Stimulated activated CD4-positive, alpha-beta T cell treated with anti-CD3 and anti-CD28 coated beads, TNF-alpha, amount 100 ng/mL, for 1 hour (primary cell): ENCODE measurements around the gene SIL1.

ENCODE experiments used
- DNase-seq, 3 donors: peaks; one replicate each; pipeline ENCODE4 v3.0.0-alpha.2; 2020; ENCODE audit warnings: low read depth in 3 of 3, low spot score in 1 of 3

The SIL1 gene

DNA sequence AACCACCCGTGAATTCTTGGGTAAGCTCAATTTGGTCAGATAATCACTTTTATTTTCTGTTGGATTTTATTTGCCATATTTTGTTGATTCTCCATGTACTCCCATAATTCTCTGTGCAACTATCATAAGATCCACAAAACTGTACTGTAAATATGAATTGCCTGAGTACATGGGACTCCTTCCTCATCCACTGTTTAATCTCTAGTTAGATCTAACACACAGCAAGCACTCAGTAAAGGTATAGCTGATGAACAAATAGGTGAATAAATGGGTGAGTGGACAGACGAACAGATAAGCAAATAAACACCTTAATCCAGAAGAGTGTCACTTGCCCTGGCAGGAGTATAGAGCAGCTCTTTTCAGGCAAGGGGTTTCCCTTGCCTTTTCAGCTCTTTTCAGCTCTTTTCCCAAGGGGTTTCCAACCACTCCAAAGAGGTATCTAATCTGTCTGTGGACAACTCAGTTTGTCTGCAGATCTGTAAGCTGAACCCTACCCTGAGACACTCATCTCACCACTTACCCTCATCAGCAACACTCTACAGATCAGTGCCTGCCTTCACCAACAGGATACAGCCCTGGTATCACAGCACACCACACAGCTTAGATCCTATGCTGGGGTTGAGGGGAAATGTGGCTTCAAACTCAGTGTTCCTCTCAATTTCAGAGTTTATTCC lies 51.2 kb downstream of the SIL1 start:
- no peak for DNase-seq

DNA sequence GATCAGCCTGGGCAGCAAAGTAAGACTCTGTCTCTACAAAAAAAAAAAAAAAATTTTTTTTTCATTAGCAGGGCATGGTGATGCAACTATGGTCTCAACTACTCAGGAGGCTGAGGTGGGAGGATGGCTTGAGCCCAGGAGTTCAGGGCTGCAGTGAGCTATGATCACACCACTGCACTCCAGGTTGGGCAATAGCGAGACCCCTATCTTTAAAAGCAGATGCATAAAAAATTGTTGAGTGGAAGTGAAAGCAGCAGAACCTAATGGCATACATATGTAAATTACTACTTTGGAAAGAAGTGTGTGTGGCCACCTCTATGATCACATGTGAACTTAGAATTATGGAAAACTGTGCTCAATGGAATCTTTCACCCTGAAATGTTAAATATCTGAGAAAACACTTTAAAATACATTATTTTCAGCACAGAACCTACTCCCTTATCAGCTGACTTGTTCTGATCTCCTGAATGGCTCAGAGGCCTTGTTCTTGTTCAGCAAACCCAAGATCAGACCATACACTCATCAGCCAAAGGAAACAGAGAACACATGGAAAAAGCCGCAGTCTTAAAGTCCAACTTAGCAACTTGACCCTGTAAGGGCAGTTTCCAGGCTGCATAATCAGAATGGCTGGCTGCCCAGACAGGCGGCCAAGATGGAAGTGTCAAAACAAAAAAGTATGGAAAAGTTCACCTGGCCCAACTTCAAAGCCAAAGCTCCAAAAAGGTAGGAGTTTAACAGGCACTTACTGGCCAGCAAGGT lies 56.5 kb downstream of the SIL1 start:
- no peak for DNase-seq

DNA sequence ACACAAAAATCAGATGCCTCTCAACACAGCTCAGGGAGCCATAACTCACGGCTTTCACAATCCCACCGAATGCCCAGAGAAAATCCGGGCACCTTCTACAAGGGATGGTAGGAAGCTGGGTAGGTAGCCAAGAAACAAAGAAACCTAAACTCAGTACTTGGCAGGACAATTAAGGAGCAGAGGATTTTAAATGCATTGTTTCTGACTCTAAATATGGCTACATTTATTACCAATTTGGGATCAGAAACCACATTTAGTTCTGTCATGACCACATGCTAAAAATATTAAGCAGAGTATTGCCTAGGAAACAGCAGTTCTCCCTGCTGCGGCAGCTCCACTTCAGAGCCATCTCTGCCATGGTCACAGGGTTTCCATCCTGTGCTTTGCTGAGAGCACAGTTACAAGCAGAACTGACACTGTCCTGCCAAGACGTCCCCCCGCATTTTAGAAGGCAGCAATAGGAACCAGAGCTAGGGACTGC lies 57.5 kb downstream of the SIL1 start:
- DNase-seq, result no peak

DNA sequence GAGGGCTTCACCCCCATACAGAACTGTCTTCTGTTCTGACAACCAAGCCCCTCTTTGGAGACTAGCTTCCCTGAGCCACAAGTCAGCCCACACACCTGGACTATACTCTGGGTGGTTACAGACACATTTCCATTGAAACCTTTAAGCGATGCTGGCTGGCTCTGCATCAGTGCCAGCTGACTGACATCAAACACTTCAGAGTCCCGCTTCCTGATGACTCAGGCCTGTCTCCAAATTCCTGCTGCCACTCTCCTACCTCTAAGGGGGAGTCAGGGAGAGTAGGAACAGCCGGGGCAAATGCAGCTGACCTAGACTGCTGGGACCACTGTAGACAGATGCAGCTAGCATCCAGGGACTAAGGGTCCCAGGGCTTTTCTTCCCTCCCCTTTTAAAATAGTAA lies 59.4 kb downstream of the SIL1 start:
- DNase-seq, result no peak

DNA sequence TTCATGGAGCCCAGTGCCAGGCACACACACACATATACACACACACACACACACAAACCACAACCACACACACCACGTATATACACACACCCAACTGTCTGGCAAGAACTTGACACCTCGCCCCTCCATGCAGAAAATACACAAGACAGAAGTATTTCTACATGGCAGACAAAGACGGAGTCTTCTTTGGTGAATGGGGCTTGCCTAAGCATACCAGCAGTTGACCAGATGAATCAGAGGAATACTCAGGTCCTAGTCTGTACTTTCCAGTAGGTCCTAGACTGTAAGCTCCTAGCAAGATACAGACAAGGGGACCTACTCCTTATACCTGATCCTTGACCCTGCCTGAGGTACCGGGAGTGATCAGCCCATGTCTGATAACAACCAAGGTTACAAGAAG lies 60.1 kb downstream of the SIL1 start:
- no peak for DNase-seq

DNA sequence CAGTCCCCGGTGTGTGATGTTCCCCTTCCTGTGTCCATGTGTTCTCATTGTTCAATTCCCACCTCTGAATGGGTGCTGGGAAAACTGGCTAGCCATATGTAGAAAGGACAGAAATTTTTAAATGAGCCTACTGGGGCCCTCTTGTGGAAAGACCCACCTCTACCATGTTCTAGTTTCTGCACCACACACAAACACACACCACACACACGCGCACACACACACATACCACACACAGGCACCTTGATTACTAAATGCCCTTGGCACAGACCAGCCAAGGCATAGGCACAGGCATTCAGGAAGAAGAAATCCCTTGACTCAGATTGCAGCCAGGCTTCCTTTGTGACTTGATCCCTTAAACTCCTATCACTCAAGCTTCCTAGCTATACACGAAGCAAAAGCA lies 60.5 kb downstream of the SIL1 start:
- DNase-seq, result no peak

DNA sequence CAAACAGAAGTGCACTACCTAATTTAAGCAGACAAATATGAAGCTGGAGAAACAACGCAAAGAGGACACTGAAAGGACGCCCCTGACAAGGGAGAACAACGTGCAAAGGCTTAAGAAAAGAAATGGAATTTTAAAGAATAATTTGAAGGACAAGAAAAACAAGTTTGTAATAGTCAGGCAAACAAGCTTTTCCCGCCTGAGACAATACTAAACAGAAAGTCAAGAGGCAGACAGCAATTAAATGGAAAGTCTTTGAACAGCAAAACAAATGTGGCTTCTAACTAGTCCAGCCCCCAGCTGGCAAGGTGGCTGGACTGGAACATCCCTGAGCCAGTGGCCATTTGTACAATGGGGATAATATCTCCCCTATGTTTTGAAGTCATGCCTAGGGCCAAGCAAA lies 63.3 kb downstream of the SIL1 start:
- DNase-seq, result no peak

DNA sequence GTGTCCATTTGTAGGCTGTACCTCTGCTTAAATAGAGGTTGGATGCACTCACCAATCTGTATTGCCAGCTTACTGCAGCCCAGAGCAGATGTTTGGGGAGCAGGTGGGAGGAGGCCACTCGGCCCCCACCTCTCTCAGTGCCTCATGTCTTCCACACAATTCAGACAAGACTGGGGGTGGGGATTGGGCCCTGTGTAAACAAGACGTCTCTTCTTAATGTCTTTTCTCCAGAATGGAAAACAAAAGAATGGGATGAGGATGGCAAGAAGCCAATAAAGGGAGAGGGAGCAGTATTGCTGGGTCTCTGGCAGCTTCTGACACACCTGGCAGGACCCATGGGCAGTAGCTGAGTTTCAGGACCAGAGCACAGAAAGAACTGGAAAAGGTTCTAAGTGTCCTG lies 64.9 kb downstream of the SIL1 start:
- DNase-seq, result no peak

DNA sequence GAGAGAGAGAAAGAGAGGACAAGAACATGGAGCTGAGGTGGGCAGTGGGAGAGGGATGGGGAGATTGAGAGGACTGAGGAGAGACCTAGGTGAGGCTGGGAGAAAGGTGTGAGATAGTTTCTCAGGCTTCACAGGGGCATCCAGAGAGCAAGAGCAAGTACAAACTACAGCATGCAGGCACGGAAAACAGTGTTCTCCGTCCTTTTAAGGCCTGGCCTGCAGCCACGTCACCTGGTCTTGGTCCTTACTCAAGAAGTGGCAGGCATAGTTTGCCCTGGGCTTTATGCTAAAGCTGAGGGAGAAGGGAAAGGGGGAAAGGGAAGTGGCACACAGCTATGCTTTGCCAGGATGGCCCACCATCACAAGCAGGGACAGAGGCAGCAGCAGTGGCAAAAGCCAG lies 65.7 kb downstream of the SIL1 start:
- no peak for DNase-seq

DNA sequence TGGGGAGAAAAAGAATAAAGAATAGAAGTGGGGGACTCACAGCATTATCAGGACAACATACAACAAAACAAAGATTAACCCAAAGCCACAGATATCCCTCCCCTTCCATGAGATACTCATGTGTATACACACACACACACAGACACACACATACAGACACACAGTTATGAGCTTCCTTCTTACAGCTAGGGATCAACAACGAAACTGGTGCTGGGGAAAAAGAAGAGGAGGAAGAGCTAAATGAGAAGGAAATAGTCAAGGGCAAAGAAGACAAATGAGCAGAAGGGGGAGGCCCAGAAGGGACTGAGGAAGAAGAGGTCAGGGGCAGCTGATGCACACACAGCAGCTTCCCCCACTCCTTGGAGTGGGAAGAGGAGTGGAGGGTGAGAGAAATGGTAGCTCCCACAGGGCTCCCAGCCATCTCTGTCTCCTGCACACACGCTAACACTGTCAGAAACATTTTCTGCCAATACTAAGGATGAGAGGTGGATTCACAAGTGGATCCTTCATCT lies 66.2 kb downstream of the SIL1 start:
- no peak for DNase-seq

DNA sequence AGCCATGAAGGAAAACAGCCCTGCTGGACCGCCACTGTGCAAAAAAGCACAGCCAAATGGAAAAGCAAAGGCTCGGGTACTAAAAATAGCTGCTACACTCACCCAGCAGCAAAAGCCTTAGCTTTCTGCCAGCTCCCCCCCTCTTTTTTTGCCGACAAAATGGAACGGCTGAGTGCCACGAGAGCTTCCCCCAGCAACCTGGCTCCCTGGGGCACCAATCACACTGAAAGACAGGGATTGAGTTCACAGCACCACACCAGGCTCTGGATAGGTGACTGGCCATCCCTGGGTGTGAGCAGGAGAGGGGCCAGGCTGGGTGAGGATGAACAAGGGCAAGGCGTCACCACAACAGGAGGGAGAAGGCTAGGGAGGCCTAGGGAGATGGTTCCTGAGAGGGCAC lies 66.7 kb downstream of the SIL1 start:
- no peak for DNase-seq

DNA sequence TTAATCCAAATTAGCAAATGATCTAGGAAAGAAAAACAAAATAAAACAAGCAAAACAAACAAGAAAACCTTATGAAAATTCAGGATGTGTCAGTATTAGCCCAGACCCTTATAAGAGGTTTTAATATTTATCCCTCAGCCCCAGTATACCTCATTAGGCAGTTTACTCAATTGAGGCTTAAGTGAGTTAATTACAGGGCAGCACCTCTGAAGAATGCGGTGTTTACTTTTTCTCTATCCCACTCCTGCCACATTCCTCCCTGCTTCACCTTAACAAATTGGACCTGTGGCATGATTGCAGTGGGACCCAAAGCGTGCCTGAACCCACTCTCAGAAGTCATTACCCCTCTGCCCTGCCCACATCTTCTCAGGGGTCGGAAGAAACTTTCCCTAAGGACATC lies 67.1 kb downstream of the SIL1 start:
- no peak for DNase-seq

DNA sequence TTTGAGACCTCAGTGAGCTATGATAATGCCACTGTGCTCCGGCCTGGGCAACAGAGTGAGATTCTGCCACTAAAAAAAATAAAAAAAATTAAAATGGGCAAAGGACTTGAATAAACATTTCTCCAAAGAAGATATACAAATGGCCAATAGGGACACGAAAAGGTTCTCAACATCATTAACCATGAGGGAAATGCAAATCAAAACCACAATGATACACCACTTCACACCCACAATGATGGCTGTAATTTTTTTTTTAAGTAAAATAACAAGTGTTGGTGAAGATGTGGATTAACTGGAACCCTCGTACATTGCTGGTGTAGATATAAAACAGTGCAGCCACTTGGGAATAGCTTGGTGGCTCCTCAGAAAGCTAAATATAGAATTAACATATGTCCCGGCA lies 68.0 kb downstream of the SIL1 start:
- DNase-seq, result no peak

DNA sequence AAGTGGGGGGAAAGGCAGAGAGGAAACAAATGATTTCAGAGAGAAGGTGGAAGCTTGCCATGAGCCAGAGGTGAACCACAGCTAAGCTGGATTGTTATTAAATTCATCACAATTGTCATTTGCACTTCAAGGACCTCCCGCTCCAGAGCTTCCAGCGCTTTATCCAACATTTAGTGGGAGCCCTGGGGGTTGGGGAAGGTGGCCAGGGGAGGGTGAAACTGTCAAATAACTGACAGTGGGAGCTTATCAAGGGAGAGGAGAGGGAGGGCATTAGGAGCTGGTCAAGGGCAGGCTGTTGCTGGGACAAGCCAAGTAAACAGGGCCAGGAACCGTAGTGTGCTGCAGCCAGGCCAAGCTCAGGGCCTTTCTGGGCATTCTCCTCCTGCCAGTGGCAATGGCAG lies 71.5 kb downstream of the SIL1 start:
- no peak for DNase-seq

DNA sequence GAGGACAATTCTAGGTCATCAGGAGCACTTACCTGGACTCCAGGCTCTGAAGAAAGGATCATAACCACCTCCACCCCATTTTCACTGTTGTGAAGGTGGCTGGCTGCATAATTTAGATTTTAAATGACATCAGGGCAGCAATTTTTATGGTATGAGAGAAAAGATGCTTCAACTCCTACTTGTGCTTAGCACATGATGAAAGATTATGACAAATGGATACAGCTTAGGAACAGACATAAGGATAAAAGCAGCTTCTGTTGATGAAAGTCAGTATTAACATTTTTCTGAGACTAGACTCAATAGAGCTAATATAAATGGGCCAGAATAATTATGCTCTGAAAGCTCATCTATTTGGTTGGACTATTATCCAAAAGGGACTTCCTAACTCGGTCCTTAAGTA lies 72.2 kb downstream of the SIL1 start:
- DNase-seq, result no peak

DNA sequence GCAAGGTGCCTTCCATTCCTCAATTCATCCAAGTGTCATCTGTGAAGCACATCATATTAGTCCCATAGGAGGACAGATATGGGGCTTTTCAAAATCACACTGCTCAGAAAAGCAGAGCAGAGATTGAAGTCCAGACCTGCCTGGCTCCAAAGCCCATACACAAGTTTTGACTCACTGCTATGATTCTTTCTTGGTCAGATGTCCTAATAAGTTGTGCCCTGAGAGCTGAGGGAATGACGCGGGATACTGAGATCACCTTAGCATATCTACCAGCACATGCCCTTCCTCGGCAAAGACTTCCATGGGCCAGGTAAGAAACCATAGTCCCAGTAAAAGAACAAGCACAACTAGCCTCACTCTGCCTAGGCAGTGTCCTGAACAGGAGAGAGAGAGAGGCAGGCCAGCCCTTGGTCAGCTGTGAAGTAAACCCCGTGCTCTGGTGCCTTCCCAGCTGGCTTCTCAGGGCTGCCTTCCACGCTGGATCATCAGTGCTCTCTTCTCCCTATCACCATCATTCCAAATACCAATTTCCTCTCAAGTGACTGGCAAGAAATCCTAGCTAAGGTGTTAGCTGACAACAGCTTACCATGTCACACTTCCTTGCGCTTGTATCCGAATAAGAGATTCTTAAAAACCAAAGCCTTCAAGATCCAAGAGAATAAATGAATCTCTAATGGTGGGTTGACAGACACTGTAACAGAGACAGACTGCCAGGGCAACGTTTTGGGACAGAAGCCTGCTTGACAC lies 73.2 kb downstream of the SIL1 start:
- DNase-seq, result no peak

DNA sequence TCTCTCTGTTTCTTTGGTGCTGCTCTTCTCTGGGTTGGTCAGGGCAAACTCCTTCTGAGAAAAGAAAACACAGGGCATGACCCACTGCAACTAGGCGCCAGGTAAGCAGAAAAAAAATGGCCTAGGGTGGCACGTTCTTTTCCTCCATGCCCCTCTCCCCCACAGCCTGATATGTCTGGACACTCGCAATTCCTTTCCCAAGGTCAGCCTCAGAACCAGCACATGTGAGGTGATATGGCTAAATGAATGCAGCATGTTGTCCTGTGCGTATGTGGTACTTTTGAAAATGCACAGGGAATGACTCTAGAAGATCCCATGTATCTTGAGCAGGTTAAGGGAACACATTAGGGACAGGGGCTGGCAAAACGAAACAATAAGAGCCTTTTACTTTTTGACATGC lies 77.0 kb downstream of the SIL1 start:
- DNase-seq, result no peak

DNA sequence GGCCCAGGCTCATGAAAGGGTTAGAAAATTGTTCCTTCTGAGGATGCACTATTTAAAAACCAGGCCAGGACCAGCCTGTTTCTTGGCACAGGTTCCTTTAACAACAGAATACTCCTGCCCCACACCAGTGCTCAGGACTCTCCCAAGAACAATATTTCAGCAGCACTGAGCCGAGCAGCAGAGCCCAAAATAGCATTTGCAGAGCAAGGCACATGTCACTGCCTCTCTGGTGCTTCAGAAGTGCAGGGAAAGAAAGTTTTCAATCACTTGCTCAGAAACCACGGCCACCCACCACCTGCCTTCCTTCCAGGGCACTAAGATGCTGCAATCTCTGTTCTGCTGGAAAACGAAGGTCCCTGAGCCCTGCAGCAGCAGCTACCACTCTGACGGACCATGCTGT lies 77.6 kb downstream of the SIL1 start:
- no peak for DNase-seq

DNA sequence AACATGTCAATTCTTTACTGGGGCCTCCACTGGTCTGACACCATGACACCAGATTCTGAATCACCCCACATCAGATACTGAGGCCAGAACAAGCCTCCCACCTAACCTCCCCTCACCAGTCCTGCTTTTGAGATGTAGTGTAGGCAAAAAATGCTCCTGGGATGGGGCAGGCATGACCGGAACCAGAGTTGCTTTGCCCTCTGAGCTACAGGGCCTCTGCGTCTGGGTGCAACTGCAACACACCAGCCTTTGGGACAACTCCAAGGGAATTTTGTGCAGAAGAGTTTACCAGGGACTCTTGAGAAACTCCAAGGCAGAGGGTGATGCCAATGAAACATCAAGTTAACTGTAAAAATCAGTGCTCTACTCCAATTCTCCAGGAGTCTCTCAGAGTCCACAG lies 79.4 kb downstream of the SIL1 start:
- no peak for DNase-seq

DNA sequence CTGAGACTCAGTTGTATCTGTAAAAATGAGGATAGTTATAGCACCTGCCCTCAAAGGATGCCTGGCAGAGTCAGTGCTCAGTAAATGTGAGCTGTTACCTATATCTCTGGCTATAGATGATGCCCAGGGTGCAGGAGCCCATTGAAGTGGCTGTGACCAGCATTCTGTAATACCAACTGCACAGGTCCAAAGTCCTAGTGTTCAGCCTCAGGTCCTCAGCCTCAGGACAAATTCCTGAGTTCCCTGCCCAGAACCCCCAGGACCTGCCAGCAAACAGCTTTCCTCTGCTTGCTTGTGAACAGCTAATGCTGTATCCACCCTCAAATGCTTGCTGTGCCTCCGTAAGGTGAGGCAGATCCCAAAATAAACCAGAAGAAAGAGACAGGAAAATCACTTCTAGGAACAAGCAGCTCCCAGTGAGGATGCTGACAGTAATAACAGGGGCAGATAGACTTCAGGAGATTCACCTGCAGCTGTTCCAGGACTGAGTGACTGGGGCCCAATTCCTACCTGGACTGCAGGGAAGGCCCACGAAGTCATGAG lies 80.8 kb downstream of the SIL1 start:
- DNase-seq, result no peak

DNA sequence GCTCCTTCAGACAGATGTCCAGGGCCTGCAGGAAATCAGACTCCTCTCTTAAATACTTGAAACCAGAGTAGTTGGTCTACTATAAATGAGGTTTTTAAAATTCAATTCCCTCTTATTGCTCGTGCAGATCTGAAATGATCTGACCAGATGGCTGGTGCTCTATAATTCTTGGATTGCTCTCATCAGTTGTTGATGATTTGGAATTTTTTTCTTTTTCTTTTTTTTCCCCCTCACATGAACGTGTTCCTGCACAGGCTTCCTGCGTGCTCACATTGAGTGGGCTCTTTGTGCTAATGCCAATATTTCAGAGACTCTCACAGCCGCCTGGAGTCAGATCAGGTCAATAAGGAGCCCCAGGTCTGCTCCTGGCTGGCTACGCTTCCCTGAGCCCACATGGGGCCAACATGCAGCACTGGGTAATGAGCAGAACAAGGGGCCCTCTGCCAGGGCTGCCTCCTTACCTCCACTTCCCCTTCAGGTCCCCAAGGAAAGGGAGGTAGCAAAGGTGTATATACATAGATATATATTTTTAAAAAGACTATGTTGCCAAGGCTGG lies 82.0 kb downstream of the SIL1 start:
- no peak for DNase-seq
